ENCODE data around the gene MYL6.

Gene MYL6

GRCh38 chr12:56172839-56173238 lies 14.7 kb downstream of the MYL6 start:
- no peak for DNase-seq (ENCODE audit: extremely low read depth, low read depth)
- H3K4me3 ChIP-seq (replicated peaks; ENCODE audit: low read depth, low read length) = no peak overlapping the region
- no peak for TF ChIP-seq CTCF (IDR thresholded peaks at IDR 0.05; ENCODE audit: low read depth, low read length, missing control alignments)

GRCh38 chr12:56178347-56178746 lies 20.2 kb downstream of the MYL6 start:
- no peak for TF ChIP-seq CTCF (IDR thresholded peaks at IDR 0.05; ENCODE audit: low read depth, low read length, missing control alignments)
- no peak overlapping the region for H3K4me3 ChIP-seq (replicated peaks; ENCODE audit: low read depth, low read length)
- DNase-seq (ENCODE audit: extremely low read depth, low read depth) = no peak

- H3K4me3 ChIP-seq (replicated peaks; ENCODE audit: low read depth, low read length) = no peak overlapping the region
- no peak for DNase-seq (ENCODE audit: extremely low read depth, low read depth)
- no peak for TF ChIP-seq CTCF (IDR thresholded peaks at IDR 0.05; ENCODE audit: low read depth, low read length, missing control alignments)
Measured at GRCh38 chr12:56186957-56187356, 28.8 kb downstream of the MYL6 start.

GRCh38 chr12:56188131-56188777 lies 30.1 kb downstream of the MYL6 start:
- peak overlapping the region; percentile 80 for H3K4me3 ChIP-seq (replicated peaks; ENCODE audit: low read depth, low read length)
- no peak for DNase-seq (ENCODE audit: extremely low read depth, low read depth)
- no peak for TF ChIP-seq CTCF (IDR thresholded peaks at IDR 0.05; ENCODE audit: low read depth, low read length, missing control alignments)

- H3K4me3 ChIP-seq (replicated peaks; ENCODE audit: low read depth, low read length) = peak overlapping the region; percentile 80
- no peak for TF ChIP-seq CTCF (IDR thresholded peaks at IDR 0.05; ENCODE audit: low read depth, low read length, missing control alignments)
- DNase-seq (ENCODE audit: extremely low read depth, low read depth) = no peak
Measured at GRCh38 chr12:56188778-56189098, 30.6 kb downstream of the MYL6 start.

- H3K4me3 ChIP-seq (replicated peaks; ENCODE audit: low read depth, low read length) = peak within 1 kb of the TSS; percentile 80
- DNase-seq (ENCODE audit: extremely low read depth, low read depth) = peak; percentile 70
- peak; percentile 53 for TF ChIP-seq CTCF (IDR thresholded peaks at IDR 0.05; ENCODE audit: low read depth, low read length, missing control alignments)
Measured at GRCh38 chr12:56189099-56189917, 31.1 kb downstream of the MYL6 start, which contains the start of gene SMARCC2. SMARCC2 (minus strand) TSS chr12:56189483; CDS start chr12:56189461, 22 bp downstream.

Data from HFF-Myc (cell line).